Urothelium cell line (cell line): ENCODE results near the gene ZNF512B.
"Not testable (repeated sequence)": the region's sequence is repeated elsewhere in the genome, so short reads cannot be mapped to it uniquely, and the experiment has no call there.

ENCODE experiments used
- DNase-seq: peaks from one replicate; pipeline ENCODE4 v3.0.0; 2011; ENCODE audit warnings: low spot score, mixed read lengths
- FAIRE-seq: peaks from 2 replicates; lab custom pipeline; 2011; peaks lifted over from hg19 to GRCh38; lab: Jason Lieb, UNC

ZNF512B gene

DNA sequence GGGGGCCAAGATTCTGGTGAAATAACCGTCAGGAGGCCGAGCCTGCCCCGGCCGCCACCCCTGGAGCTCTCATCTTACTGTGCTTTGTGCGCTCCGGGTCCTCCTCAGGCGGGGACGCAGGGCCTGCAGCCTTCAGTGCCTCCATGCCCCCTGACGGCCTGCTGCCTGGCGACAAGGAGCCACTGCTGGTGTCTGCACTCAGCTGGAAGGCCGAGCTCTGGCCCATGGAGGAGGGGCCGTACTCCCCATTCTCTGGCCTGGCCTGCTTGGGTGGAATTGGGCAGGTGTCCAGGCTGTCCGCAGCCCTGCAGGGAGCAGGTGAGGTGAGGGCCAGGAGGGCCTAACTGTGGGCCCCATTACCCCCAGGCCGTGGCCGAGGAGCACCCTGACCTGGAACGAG is 5.3 kb downstream of the ZNF512B start:
- DNase-seq (no peak), FAIRE-seq (no peak)

DNA sequence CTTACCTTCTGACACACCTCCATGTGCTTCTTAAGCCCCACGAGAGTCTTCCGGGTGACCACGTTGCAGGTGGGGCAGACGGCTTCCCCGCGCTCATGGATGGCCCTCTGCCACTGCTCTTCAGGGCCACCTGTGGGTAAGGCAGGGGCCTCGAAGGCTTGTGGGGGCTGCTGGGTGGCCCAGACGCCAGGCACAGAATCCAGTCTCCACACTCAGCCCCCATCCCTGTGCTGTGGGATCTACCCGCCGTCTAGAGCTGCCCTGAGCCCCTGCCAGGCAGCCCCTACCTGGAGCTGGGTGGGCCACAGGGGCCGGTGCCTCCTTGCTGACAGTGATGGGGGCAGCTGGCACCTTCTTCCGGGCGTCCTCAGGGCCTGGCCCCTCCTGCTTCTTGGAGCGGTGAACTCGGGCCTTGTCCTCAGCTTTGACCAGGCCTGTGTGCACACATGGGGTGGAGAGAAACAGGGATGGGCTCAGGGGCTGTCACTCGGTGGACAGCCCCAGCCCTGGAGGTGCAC is 5.9 kb downstream of the ZNF512B start:
- no peak for DNase-seq
- FAIRE-seq = no peak

DNA sequence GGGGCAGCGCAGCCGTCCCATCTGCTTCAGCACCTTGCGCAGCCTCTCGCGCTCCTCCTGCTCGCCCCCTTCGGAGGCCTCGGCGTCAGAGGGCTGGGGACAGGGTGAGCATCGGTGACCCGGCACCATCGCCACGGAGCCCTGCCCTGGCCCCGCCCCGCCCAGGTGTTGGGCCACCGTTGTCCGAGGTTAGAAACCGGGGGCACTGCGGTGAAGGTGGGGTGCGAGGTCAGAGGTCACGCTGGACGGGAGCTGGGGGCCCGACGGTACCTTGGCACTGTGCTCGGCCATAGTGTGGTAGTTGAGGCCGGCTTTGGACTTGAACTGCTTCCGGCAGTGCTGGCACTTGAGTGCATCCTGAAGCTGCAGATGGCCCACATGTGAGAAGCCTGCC is 6.4 kb downstream of the ZNF512B start:
- FAIRE-seq = no peak
- no peak for DNase-seq

DNA sequence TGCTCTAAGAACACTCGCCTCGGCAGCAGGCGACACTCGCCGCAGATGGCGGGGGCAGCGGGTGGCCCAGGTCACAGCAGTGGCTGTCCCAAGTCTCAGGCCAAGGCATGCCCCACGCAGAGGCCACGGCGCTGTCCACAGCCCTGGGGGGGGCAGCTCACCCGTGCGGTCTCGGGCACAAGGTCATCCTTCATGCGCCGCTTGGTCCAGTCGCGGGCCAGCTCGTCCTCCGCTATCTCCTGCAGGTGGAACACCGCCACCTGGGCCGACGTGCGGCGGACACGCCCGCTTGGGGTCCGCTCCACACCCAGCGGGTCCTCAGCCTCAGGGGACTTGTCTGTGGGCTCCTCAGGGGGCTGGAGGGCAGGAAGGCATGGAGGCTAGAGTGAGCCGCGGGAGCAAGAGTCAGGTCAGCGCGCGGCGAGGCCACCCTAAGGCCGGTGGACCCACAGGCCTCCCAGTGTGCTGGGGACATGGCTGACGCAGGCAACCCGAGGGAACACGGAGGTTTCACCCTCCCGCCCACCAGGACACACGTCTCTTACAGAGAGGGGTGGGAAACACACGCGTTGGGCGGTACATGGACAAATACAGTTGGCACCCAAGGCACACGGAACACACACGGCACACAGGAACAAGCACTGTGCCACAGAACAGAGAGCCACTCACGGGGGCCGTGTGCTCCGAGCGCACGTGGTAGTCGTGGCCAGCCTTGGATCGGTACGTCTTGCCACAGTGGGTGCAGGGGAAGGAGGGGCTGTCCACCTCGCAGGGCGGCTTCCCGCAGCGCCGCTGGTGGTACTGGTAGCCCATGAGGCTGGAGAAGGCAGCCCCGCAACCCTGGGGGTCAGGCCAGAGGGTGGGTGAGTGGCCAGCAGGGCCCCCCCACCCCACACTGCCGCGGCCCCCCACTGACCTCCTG is 7.0 kb downstream of the ZNF512B start:
- DNase-seq (no peak), FAIRE-seq (no peak)

DNA sequence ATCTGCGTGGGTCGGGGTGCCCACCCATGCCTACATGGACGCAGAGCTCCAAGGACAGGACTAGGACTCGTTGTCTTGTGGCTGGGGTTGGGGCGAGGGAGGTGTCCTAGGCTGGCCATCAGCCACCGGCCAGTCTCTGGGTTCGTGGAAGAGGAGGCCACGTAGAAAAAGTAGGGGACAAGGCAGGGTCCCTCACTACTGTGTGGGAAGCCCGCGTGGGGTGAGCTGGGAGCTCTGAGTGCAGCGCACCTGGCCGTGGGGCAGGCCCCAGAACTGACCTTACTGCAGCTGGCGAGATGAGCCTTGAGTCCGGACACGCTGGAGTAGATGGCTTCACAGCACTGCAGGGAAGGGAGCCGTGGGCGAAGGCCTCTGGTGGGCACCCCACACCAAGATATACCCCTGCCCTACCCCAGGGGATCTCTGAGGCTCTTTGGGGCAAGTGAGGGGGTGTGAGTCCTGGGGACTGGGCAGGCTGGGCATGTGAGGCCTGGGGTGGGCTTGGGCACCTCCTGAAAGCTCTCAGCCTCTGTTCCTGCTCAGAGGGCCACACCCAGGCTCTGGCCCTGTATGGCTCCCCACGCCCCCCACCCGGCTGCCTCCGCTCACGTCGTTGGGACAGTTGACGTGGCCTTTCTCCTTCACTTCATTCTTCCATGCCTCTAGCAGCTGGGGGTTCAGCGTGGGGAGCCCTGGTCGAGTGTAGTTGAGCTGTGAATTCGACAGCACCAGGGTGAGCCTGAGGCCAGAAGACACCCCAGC is 7.9 kb downstream of the ZNF512B start:
- FAIRE-seq (no peak), DNase-seq (no peak)

DNA sequence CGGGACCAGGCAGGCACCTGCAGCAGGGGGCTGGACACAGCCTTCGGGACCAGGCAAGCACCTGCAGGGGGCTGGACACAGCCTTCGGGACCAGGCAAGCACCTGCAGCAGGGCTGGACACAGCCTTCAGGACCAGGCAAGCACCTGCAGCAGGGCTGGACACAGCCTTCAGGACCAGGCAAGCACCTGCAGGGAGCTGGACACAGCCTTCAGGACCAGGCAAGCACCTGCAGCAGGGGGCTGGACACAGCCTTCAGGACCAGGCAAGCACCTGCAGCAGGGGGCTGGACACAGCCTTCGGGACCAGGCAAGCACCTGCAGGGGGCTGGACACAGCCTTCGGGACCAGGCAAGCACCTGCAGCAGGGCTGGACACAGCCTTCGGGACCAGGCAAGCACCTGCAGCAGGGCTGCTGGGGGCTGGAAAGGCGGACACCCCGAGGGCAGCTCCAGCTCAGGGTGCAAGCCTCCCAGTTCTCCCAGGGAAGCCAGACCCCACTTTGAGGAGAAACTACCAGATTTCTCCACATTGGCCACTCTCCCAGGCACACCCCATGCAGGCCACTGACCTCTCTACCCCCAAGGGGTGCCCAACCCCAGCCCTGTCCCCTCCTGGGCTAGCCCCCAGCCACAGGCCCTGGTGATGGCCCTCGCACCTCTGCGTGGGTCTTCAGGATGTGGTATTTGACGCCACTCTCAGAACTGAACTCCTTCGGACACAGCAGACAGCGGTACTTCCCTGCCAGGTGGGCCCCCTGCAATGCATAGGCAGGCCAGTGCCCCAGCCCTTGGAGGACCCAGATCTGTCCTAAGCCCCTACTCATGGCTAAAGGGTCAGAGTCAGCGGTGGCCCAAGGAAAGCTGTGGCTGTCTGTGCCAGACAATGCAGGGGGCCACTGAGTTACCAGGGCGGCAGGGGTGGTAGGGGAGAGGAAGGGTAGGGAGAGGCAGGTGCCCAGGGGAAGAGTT is 8.8 kb downstream of the ZNF512B start:
- not testable (repeated sequence) for FAIRE-seq, DNase-seq

DNA sequence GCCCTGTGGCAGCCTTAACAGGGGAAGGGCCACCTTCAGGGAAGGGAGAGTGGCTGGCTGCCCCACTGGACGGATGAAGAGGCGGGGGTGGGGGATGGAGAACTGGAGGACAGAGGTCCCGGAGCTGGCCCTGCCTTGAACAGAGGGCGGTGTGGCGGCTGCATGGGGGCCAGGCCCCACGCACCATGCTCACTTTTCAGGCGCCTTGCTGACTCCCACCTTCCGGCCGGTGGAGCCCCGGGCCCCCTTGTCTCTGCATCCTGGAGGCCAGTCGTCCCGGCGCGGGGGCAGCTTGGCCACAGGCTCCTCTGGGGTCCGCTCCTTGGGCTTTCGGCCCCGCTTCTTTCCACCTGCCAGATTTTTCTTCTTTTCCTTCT is 10.0 kb downstream of the ZNF512B start:
- FAIRE-seq (no peak), DNase-seq (no peak)

DNA sequence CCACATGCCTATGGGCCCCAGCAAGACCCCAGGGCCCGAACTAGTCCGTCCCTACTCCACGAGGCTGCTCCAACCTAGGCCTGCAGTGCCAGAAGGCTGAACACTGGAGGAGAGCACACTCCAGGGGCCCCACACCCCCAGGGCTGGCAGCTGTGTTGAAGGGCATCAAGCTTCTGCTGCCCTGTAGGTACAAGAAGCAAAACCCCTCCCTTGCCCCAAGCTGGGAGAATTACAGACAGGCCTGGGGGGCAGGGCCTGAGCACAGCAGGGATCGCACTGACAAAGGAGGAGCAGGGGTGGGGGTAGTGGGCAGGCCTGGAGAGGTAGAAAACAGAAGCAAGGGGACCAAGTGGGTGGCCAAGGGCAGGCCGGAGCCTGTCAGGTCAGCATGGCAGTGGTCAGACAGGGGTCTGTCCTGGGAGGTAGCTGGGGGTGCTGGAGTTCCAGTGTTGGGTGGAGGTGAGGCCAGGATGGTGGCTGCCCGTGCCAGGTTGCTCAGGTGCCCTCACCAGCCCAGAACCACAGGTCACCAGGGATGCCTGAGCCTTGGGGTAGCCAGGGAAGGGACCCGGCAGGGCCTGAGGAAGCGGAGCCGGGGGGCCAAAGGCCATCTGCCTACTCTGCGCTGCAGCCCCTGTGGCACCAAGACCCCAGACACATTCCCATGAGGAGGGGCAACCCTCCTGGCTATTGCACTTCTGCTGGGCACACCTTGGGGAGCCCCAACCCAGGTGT is 10.6 kb downstream of the ZNF512B start:
- no peak for FAIRE-seq
- no peak for DNase-seq

DNA sequence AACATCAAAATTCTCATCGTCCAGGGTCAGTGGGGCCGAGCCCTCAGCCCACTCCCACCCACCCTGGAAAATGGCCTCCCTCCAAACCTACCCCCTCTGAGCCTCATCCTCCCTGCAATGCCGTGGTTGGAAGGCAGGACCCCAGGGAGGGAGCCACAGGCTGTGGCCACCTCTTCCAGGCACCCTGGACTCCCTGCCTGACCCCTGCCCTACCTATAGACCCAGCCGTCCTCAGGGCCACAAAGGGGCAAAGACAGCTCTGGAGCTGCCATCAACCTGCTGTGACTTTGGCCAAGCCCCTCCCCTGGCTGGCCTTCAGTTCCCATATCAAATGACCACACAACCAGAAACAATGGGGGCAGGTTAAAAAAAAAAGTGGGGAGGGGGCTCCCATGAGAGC is 11.3 kb downstream of the ZNF512B start:
- DNase-seq (no peak), FAIRE-seq (no peak)

DNA sequence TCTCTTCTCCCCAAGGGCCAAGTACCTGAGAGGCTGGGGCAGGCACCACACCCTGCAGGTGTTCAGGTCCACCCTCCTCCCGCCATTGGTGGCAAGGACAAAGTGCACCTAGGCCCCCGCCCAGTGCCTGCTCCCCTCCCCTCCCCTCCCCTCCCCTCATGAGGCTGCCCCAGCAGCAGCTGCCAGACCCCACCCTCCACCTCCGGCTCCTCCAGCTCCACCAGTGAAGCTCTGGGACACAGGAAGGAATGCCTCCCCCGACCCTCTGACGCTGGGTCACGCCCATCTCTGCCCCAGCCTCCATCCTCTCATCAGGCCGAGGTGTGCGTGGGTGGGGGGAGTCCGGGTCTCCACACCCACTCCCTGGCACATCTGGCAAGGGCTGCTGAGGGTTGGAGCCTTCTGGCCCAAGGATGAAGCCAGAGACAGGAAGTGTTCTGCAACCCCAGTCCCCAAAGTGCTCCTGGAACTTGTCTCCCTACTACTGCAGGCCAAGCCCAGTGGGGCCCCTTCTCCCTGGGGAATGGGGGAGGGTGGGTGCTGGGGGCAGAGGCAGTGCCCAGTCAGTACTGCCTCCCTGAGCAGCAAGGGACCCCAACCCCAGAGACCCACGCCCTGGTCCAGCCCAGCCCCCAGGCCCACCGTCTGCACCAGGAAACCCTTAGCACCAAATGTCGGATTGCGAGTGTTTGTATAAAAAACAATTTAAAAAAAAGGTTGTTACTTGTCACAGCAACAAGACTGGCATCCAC is 11.9 kb downstream of the ZNF512B start:
- DNase-seq (peak; percentile 25), FAIRE-seq (no peak)

DNA sequence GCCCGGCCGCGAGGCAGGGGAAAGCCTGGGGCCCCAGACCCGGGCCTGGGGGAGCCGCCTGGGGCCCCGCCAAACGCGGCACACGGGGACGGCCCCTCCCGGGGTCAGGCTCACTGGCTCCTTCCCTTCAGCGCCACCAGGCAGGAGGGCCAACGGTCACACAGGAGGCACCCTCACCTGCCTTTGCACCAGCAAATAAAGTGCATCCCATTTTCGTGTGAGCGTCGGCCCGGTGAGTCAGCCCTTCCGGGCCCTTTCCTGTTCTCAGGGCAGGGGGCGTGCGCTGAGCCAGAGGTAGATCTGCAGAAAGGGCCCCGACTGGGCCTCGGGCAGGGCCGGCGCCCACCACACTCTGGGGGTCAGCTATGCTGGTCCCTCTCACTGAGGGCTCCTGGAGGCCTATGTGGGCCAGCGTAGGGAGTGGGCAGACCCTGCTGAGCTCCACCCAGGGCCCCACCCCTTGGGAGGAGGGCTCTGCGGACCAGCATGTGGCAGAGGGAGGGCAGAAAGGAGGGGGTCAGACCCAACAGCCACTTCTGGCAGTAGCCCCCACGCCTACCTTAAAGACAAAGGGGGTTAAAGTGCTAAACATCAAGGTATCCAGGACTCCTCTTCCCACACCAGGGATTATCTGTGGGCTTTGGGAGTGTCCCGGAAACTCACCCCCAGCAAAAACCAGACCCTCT is 12.6 kb downstream of the ZNF512B start:
- FAIRE-seq (no peak), DNase-seq (peak; percentile 79)

DNA sequence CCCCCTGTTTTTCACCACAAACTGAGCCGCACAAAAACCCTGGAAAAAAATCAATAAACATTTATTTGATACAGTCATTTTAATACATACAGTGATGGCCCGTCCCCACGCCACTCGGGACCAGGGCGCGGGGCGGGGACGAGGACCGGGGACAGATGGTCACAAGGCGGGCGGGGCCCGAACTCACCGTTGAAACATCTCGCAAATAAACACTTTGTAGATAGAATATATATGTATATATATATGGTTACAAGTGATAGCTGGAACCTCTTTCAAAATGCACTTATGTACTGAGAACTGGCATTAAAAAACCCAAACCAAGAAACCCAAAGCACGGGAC is 13.1 kb downstream of the ZNF512B start:
- FAIRE-seq (no peak), DNase-seq (no peak)

DNA sequence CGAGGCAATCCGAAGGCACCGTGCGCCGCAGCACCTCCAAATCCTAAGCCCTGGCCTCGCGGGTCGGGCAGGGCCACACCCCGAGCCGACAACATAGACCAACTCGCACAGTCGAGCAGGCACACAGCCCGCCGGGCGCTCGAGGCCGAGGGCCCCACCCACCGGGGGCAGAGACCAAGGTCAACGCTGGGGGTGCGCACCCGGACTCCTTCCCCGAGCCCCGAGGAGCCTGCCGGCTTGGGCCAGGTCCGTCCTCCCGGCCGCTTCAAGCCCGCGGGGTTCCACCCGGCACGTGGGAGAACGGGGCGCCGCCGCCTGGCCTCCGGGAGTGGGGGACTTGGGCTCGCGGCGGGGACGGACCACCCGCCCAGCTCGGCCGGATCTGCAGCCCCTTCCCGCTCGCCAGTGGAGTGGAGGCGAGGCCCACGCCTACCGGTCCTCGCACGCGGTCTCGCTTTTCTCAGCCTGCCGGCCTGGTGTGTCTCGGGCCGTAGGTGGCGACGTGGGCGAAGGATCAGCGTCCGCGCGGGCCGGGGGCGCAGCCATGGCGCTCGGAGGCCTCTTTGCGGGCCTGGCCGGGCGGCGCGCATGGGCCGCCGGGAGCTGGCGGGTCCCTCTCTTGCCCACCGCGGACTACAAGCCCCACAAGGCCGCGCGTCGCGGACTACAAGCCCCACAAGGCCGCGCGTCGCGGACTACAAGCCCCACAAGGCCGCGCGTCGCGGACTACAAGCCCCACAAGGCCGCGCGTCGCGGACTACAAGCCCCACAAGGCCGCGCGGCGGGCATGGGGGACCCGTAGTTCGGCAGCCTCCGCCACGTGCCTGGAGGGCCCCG is 13.7 kb downstream of the ZNF512B start, which contains the start of gene UCKL1:
Gene UCKL1, minus strand, starts transcription at position 590 of the 837 bp plus-strand sequence. Its CDS starts 44 bp downstream, at position 546.
- DNase-seq (peak; percentile 90), FAIRE-seq (no peak)

DNA sequence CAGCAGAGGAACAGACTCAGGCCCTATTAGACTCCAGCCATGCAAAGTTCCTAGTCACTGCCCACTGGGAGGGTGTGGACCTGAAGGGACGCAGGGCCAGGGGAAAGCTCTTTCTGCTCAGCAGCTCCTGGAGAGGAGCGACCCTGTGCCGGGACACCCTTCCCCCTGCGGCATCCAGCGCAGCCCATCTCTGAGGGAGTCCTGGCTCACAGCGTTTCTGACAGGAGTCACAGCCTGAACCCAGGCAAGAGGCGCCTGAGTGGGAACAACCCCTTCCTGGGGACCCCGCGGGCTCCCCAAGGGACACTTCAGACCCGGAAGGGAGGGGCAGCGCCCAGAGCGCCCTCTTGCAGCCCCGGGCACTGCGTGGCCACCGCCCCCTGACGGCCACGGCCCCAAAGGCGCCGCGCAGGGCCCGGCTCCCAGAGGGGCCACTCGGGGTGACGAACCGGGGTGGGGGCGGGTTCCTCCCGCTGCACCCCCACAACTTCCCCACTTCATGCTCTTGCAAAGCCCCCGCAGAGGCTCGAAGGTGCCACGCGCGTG is 14.4 kb downstream of the ZNF512B start:
- no peak for FAIRE-seq
- DNase-seq = peak; percentile 49

DNA sequence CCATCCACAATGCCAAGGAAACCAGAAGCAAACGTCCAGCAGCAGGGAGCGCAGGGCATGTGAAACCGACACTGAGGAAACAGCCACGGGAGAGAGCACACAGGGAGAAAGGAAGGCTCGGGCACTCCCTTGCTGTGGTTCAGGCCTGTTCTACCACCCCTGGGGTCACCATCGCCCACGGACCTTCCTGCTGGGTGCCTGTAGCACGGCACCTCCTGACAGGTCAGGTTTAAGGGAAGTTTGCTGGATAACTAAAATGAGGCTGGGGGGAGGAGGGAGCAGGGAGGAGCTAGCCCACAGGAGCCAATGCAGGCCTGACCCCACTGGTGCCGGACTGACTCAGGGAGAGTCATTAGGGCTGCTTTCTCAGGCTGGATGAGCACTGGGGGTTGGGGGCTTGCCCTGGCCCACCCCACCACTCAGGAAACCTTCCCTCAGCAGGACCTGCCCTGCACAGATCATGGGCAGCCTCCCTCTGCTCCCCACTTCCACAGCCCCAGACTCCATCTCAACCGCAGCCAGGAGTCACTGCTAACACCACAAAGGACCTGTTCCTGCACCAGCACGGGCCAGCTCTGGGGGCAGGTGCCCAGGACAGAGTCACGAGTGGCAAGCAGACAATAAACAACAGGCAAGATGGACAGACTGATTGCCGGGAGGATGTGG is 15.8 kb downstream of the ZNF512B start:
- no peak for FAIRE-seq
- DNase-seq = no peak

DNA sequence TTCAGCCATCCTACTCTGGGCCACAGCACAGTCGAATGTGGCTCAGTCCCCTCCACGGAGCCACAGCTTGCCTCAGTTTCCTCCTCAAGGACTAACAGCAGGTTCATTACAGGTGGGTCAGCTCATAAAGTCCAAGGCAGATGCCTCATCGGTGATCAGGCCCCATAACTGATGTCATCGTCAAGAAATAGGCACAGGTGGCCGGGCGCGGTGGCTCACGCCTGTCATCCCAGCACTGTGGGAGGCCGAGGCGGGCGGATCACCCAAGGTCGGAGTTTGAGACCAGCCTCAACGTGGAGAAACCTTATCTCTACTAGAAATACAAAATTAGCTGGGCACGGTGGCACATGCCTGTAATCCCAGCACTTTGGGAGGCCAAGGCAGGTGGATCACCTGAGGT is 17.0 kb downstream of the ZNF512B start:
- DNase-seq (no peak), FAIRE-seq (no peak)

DNA sequence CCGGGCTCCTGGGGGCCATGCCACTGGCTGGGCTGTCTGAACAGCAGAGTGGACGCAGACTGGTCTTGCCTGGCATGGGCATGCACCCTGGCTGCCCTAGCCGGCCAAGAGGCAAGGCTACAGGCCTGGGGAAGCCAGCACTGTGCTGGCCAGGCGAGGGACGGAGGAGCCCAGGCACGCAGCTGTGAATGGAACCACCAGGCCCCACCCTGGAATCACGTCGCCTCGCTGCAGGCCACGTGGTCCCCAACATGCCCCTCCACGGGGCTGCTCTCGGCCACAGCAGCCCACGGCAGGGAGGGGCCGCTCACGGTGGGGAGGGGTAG is 17.6 kb downstream of the ZNF512B start:
- FAIRE-seq (no peak), DNase-seq (no peak)
